Inflammatory macrophage treated with lipopolysaccharide for 4 hours (primary cell): ENCODE measurements around the gene MAMSTR.
A peak's percentile ranks its signal among the peaks of the same experiment; 100 is the strongest.
"Not testable (repeated sequence)": the region's sequence is repeated elsewhere in the genome, so short reads cannot be mapped to it uniquely, and the experiment has no call there.

Experiments used
- DNase-seq: peaks from one replicate; pipeline ENCODE4 v3.0.0-alpha.2; 2020

MAMSTR gene, protein sequence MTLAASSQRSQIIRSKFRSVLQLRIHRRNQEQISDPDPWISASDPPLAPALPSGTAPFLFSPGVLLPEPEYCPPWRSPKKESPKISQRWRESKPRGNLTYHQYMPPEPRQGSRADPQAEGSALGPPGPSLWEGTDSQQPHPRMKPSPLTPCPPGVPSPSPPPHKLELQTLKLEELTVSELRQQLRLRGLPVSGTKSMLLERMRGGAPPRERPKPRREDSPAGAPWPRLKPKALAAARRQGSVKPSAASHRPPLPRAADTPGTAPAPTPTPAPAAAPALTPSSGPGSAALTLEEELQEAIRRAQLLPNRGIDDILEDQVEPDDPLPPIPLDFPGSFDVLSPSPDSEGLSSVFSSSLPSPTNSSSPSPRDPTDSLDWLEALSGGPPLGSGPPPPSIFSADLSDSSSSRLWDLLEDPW

GRCh38 chr19:48719263-48720171, at the start of gene MAMSTR:
Gene MAMSTR, minus strand, starts transcription at chr19:48719725. Its CDS starts 694 bp downstream, at chr19:48719031.
- no peak for DNase-seq

DNA sequence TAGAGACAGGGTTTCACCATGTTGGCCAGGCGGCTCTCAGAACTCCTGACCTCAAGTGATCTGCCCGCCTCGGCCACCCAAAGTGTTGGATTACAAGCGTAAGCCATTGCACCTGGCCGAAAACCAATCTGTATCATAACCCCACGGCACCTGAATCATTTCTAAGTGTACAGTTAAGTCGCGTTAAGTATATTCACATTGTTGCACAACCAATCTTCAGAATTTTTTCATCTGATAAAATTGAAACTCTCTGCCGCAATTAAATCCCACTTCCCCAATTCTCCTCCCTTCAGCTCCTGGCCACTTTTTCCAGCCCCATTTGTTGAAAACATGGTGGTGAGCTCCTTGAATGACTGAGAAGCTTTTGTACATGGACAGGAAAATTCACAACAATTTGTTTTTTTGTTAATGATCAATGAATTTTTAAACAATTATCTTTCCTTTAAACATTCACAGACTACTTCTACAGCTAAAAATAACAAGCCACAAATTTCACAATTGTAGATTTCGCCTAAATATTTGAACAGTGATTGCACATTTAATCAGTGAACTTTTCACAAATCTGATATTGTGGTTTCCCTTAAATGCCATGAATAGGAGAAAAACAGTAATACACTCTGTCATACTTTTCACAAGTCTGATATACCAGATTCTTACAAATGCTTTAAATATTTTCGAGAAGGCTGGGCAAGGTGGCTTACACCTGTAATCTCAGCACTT, 49.6 kb upstream of the MAMSTR start:
- DNase-seq: peak; percentile 72

DNA sequence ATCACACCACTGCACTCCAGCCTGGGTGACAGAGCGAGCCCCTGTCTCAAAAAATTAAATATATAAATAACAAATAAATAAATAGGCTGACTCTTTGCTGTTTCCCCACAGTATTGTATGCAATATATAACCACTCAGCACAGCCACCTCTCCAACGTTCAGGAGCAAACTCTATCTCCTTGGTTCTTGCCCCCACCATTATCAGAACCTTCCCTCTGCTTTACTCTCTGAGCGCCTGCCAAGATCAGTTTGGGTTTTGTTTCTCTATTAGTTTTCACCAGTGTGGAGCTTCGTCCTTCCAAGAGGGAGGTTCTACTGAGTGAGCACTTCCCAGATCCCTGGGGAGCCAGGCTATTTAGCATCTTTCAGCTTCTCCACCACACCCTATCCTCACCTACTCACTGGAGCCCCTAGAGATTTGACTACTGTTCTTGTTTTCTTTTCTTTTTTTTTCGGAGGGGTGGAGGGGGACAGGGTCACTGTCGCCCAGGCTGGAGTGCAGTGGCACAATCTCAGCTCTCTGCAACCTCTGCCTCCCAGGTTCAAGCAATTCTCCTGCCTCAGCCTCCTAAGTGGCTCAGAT, 48.7 kb upstream of the MAMSTR start:
- not testable (repeated sequence) for DNase-seq

DNA sequence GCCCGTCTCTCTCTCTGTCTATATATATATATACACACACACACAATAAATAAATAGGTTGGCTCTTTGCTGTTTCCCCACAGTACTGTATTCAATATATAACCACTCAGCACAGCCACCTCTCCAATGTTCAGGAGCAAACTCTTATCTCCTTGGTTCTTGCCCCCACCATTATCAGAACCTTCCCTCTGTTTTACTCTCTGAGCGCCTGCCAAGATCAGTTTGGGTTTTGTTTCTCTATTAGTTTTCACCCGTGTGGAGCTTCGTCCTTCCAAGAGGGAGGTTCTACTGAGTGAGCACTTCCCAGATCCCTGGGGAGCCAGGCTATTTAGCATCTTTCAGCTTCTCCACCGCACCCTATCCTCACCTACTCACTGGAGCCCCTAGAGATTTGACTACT, 46.3 kb upstream of the MAMSTR start:
- not testable (repeated sequence) for DNase-seq

DNA sequence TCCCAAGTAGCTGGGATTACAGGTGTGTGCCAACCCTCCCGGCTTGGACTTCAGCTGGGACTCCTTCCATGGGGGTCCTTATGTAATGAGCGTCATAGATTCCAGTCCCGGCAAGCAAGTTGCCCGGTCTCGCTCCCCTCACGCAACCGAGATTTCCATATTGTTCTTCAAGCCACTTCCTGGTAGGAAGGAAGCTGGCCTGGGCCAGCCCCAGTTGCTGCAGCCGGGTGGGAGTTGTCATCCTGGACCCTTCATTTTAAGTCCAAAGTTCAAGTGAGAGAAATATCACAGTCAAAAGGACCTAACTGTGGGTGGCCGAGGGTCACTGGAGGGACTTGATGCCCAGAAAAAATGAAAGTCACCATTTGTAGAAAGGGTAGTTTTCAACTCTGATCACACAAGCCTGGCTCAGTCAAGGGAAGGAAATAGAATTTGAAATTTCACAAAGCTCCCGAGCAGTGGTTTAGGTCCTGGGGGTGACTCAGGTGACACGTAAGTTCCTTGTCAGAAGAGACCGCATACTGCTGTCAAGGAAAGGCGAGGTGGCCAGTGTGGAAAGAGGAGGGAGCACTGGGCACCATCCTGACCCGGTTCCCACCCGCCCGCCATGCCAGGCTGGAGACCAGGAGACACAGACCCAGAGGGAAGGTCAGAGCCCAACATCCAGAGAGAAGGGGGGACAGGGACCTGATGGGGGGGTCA, 41.1 kb upstream of the MAMSTR start:
- no peak for DNase-seq

GRCh38 chr19:48757741-48758144, 38.2 kb upstream of the MAMSTR start:
- no peak for DNase-seq

- DNase-seq: no peak
These were observed 37.7 kb upstream of the MAMSTR start for GRCh38 chr19:48757089-48757675.

- DNase-seq: no peak
These were observed 37.2 kb upstream of the MAMSTR start for GRCh38 chr19:48756686-48757085.

DNA sequence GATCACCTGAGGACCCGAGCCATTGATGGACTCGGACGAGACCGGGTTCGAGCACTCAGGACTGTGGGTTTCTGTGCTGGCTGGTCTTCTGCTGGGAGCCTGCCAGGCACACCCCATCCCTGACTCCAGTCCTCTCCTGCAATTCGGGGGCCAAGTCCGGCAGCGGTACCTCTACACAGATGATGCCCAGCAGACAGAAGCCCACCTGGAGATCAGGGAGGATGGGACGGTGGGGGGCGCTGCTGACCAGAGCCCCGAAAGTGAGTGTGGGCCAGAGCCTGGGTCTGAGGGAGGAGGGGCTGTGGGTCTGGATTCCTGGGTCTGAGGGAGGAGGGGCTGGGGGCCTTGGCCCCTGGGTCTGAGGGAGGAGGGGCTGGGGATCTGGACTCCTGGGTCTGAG, 36.7 kb upstream of the MAMSTR start:
- no peak for DNase-seq

DNA sequence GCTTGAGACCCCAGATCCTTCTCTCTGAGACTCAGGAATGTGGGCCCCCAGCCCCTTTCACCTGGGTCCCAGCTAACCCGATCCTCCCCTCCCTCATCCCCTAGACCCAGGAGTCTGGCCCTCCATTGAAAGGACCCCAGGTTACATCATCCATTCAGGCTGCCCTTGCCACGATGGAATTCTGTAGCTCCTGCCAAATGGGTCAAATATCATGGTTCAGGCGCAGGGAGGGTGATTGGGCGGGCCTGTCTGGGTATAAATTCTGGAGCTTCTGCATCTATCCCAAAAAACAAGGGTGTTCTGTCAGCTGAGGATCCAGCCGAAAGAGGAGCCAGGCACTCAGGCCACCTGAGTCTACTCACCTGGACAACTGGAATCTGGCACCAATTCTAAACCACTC, 36.3 kb upstream of the MAMSTR start:
- DNase-seq: no peak

DNA sequence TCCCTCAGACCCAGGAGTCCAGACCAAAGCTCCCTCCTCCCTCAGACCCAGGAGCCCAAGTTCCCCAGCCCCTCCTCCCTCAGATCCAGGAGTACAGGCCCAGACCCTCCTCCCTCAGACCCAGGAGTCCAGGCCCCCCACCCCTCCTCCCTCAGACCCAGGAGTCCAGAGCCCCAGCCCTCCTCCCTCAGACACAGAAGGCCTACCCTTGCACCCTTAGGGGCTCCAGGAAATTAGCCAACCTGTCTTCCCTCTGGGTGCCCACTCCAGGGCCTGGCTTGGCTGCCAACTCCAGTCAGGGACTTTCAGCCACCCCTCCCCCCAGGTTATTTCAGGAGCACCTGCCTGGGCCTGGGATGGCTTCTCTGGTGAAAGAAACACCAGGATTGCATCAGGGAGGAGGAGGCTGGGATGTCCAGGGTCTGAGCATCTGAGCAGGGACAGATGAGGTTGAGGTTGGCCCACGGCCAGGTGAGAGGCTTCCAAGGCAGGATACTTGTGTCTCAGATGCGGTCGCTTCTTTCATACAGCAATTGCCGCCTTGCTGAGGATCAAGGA, 35.6 kb upstream of the MAMSTR start, which contains the start of gene FGF21:
Gene FGF21 (plus strand): TSS at position 441 of the 558 bp plus-strand sequence. CDS start 713 bp downstream, outside the sequence.
- no peak for DNase-seq

GRCh38 chr19:48752496-48753365, 33.2 kb upstream of the MAMSTR start, which contains the start of gene FUT1:
Gene FUT1, minus strand, starts transcription at chr19:48752641. Its CDS starts 1,360 bp downstream, at chr19:48751281.
- peak; percentile 12 for DNase-seq

- no peak for DNase-seq
These were observed 32.4 kb upstream of the MAMSTR start for GRCh38 chr19:48751845-48752495.

DNA sequence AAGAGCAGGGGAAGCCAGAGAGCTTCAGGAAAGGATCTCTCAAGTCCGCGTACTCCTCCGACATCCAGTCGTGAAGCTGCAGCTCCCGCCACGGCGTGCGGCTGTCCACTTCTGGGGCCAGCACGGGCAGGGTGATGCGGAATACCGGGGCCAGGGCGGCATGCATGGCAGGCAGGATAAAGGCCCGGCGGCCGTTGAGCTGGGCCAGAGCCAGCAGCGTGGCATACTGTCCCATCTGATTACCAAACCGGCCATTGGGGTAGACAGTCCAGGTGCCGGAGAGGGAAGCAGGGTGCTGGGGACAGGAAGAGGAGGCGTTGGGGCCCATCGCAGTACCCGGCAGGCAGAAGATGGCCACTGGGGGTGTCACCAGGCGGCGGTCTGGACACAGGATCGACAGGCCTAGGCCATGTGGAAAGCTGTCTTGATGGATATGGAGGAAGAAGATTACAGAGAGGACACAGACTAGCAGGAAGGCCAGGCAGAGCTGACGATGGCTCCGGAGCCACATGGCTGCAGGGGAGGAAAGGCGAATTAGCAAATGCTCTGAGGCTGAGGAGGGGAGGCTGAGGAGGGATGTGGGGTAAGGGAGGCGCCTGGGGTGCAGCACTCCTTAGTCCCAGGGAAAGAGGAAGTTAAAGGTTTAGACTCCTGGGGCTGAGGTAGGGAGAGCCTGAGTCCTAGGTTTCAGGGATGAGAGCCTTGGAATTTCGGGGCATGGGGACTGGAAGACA, 31.4 kb upstream of the MAMSTR start:
- DNase-seq: no peak

DNA sequence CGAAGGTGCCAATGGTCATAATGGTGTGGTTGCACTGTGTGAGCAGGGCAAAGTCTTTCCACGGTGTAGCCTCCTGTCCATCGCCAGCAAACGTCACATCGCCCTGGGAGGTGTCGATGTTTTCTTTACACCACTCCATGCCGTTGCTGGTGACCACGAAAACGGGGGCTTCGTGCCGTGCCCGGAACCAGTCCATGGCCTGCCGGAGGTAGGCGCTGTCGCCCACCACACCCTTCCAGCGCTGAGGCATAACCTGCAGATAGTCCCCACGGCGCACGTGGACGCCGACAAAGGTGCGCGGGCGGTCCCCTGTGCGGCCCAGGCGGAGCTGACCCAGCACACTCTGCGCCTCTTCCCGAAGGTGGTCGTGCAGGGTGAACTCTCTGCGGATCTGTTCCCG, 30.8 kb upstream of the MAMSTR start:
- DNase-seq: no peak

DNA sequence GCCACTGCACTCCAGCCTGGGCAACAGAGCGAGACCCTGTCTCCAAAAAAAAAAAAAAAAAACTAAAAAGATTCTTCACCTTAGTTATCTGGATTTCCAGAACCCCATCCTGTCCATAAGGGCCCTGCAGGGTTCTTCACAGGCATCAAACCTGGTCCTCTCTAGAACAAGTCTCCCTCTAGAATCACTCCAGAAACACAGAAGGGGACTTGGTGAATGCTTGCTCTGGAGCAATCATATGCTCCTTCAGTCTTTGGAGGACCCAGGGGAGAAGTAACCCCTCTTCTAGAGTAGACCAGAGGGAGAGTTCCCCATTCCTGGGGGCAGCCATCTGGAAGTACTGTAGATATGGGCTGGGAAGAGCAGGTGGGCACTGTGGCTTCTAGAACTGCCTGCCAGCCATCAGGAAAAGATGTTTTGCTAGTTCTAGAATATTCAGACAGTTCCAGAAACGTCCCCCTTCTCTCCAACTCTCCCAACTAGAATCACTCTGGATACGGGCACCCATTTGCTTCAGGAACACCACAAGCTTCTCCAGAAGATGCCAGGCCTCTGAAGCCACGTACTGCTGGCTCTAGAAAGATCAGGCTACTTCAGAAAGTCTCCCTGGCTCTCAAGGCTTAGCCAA, 30.2 kb upstream of the MAMSTR start:
- no peak for DNase-seq

GRCh38 chr19:48746738-48747575, 27.4 kb upstream of the MAMSTR start, which contains the start of gene IZUMO1:
Gene IZUMO1, minus strand, starts transcription at chr19:48746909. Its CDS starts 1,050 bp downstream, at chr19:48745859.
- DNase-seq: peak; percentile 89
